NCI-H2227 treated with DMSO at 0.1 percent for 48 hours (cell line): ENCODE measurements around the gene SNX21.
"Not testable (repeated sequence)": the region's sequence is repeated elsewhere in the genome, so short reads cannot be mapped to it uniquely, and the experiment has no call there.

ENCODE experiments used
- DNase-seq: peaks from one replicate; lab custom pipeline; 2025; lab: John Stamatoyannopoulos, UW

The SNX21 gene

DNA sequence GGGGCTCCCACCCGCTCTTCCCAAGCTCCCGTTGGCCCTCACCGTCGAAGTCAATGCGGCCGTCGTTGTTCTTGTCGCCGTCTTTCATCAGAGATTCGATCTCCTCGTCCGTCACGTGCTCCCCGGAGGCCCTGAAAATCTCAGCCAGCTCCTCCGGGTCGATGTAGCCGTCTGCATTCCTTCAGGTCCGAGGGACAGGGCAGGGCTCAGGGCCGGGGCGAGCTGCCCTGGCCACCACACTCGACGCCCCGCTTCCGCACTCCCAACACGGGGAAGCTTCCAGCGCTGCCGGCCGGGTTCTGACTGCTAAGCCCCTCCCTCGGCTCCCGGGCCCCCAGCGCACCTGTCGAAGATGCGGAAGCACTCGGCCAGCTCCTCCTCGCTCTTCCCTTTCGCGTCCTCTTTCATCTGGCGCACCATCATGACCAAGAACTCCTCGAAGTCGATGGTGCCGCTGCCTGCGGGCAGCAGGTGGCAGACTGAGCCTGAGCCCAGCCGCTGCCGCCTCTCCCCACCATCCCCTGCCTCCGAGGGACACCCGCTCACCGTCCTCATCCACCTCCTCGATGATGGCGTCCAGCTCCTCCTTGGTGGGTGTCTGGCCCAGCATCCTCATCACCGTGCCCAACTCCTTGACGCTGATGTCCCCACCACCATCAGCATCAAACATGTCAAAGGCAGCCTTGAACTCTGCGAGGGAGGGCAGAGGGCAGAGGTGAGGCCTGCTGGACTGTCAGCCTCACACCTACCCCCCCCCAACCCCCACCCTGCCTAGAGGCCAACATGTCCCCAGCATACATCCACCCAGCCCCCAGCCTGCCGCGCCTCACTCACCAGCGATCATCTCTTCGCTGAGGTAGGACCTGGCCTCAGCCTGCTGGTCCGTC, 9.4 kb upstream of the SNX21 start:
- DNase-seq: no peak

DNA sequence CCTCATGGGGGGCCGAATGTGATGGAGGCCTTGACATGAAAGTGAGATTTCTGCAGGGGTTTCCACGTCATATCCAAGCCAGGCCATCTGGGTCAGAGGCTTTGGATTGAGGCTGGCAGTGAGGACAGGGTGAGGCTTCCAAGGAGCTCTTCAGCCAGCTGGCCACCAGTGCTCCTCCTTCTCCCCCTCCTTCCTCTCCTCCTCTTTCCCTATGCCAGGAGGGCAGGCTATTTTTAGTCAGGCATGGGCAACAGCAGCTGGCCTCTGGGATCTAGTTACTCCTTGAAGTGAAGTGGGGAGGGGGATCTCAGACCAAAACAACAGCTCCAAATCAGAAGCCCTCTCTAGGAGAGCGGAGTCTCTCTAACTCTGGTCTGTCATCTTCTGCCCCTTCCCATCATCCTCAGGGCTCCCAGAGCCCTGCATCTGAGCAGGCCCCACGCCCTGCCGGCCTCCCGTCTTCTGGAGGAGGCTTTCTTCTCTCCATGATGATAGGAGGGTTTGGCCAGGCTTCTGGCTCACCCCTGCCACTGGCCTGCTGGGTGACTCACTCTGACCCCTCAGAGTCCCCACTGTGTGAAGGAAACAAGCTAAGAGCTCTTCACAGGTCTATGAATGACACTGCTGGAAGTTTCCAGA, 7.1 kb upstream of the SNX21 start:
- DNase-seq: no peak

DNA sequence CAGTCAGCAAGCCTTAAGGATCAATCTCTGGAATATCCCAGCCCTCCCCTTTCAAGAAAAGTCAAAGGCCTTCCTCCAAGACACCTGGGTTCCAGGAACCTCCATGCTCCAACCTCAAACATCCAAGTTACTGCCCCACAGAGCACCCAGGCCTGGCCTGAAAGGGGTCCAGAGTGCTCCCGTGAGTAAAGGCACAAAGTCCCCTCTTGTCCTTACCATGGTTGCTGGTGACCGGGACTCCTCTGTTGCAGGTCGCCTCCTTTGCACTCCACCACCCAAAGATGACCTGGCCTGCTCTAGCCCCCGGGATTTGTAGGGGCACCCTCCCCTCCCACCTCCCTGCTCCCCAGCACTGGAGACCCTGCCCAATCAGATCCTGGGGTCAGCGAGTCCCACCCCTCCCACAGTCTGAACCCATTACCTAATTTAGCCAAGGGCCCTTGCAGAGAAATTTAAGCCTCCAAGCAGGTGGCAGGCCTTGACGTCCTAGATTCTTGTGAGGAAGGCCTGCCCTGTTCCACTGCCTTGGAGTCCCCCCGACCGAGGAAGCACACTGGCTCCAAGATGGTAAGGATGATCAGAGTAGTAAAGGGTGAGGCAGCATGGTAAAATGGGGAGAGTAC, 6.5 kb upstream of the SNX21 start, which contains the start of gene TNNC2:
Gene TNNC2 (minus strand): TSS at position 283 of the 623 bp plus-strand sequence. CDS start 64 bp downstream, at position 219.
- no peak for DNase-seq

DNA sequence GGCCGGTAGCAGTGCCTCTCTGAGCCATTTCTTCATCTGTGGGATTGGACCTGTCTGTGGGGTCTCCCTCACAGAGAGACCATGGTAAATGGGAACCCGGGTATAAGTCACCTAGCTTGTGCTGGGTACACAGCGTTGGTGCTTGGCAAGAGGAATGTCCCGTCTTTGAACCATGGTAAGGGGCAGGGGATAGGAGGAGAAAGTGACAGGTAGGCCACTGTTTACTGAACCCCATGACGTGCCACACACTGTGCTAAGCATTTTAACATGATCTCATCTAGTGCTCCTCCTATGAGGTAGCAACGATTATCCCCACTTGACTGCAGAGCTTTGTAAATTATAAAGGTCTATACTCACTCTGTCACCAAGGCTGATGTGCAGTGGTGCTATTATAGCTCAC, 5.9 kb upstream of the SNX21 start:
- DNase-seq: no peak

DNA sequence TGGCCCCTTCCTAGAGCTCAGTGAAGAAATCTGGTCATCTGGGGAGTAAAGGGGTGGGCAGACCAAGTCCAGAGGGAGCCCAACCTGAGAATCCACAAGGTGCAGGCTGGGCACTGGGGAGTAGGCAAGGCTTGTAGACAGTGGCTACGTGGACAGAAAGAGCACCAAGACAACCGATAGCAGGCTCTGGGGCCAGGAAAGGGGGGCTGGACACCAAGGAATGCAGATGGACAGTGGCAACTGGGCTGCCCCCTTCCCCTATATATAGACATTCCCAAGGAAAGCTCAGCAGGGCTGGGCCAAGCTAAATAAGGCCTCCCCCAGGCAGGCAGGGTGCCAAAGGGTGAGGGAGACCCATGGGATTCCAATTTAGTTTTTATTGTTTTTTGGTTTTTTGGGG, 5.0 kb upstream of the SNX21 start:
- DNase-seq: no peak

DNA sequence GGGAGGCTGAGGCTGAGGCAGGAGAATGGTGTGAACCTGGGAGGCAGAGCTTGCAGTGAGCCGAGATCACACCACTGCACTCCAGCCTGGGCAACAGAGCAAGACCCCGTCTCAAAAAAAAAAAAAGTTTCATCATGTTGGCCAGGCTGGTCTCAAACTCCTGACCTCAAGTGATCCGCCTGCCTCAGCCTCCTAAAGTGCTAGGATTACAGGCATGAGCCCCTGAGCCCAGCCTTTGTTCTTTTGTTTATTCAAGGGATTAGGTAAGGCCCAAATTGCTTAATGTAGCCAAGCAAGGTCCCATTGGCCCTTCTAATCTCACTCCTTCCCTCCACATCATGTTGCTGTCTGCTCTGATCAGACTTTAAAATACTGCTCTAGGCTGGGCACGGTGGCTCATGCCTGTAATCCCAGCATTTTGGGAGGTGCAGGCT, 3.9 kb upstream of the SNX21 start:
- not testable (repeated sequence) for DNase-seq

DNA sequence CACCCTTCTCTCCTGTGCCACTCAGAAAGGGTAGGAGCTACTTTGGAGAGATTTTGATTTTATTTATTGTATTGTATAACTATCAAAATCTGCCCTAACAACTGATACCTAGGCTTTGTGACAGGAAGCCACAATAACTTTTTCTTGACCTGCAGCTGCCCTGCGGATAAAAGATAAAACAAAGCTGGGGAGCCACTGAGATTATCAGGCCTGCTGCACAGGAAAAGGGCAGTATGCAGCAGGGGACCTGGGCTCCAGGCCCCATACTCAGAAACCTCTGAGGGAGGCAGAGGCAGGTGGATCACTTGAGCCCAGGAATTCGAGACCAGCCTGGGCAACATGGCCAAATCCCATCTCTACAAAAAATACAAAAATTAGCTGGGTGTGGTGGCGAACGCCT, 980 bp upstream of the SNX21 start:
- DNase-seq: no peak

DNA sequence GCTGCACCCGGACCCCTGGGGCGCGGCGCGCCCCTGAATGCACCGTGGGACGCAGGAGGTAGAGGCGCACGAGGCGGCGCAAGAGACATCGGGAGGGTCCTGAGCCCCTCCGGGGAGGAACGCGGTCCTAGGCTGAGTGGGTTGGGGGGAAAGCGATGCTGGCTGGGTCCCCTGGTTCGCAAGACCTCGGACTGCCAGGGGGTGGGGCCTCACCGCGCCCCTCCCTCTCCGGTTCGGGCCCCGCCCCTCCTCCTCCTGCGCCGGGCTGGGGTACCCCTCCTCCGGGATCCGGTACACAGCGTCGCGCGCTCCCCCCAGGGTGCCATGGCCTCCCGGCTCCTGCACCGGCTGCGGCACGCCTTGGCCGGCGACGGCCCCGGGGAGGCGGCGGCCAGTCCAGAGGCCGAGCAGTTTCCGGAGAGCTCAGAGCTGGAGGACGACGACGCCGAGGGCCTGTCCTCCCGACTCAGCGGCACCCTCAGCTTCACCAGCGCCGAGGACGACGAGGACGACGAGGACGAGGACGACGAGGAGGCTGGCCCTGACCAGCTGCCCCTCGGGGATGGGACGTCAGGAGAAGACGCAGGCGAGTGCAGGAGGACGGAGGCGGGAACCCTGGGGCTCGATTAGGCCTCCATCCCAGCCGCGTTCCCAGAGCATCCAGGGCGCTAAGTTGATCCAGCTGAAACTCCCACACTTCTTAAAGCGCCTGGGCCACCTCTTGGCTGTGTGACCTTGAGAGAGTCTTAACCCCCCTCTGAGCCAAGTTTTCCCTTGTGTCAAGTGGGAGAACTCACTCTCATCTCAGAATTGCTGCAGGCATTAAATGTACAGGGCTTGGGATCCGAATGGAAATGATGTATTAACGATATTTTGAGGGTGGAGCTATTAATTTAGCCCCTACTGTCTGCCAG, 541 bp downstream of the SNX21 start:
- peak; percentile 57 for DNase-seq

DNA sequence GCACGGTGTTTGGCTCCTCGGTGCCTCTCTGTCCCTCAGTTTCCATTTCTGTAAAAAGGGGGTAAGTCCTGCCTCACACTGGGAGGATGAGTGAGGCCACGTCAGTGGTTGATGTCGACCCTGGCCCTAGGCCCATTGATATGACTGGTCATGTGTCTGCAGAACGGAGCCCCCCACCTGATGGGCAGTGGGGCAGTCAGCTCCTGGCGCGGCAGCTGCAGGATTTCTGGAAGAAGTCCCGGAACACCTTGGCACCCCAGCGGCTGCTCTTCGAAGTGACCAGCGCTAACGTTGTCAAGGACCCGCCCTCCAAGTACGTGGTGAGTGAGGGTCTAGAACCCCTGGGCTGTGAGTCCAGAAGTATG, 1.2 kb downstream of the SNX21 start:
- DNase-seq: no peak

DNA sequence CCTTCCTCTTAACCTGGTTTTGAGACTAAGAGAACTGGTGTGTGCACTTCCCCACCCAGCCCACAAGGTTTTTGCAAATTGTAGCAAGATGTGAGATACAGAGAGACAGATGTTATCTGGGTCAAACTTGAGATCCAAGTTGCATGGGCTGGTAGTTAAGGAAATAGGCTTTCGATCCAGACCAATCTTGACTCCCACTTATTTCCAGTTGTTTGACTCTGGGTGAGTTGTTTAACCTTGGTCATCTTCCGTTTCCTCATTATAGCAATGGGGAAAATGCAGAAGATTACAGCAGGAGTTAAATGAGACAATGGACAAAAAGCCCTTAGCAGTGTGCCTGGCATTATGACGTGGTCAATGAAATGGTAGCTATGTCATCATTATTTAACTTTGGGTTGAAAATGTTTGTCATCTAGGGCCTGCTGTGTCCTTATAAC, 1.7 kb downstream of the SNX21 start:
- DNase-seq: no peak

DNA sequence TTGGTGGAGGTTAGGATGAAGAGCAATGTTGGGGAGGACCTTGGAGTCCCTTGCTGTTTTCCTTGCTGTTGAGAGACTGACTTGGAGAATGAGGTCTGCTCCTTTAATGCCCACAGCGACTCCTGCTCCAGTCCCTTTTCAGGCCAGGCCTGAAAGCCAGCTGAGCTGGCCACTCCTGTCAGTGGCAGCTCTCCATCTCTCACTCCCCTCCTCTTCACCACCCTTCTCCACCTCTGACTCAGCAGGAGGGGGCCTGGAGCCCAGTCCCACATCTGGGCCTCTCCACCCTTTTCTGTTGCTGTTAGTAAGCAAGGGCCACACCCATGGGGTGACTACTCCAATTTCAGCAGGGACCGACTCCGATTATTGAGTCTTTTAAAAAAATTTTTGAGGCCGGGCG, 2.2 kb downstream of the SNX21 start:
- no peak for DNase-seq

DNA sequence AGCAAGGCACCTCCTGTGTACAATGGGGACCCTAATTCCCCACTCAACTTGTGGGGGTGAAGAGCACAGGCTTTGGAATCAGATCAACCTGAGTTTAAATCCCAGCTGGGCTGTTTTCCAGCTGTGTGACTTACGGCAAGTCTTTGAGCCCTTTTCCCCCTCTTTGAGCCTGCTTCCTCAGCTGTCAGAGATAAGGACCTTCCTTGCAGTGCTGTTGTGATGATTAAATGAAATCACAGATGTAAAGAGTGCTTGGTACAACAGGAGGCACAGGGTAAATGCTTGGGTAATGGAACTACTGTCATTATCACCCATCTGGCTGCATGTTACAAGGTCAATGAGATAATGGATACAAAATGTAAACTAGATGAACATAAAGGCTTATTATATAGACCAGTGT, 3.2 kb downstream of the SNX21 start:
- DNase-seq: peak; percentile 39

DNA sequence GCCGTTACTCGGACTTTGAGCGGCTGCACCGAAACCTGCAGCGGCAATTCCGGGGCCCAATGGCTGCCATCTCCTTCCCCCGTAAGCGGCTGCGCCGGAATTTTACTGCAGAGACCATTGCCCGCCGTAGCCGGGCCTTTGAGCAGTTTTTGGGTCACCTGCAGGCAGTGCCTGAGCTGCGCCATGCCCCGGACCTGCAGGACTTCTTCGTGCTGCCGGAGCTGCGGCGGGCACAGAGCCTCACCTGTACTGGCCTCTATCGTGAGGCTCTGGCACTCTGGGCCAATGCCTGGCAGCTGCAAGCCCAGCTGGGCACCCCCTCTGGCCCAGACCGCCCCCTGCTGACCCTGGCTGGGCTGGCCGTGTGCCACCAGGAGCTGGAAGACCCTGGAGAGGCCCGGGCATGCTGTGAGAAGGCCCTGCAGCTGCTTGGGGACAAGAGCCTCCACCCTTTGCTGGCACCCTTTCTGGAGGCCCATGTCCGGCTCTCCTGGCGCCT, 7.2 kb downstream of the SNX21 start:
- DNase-seq: no peak

DNA sequence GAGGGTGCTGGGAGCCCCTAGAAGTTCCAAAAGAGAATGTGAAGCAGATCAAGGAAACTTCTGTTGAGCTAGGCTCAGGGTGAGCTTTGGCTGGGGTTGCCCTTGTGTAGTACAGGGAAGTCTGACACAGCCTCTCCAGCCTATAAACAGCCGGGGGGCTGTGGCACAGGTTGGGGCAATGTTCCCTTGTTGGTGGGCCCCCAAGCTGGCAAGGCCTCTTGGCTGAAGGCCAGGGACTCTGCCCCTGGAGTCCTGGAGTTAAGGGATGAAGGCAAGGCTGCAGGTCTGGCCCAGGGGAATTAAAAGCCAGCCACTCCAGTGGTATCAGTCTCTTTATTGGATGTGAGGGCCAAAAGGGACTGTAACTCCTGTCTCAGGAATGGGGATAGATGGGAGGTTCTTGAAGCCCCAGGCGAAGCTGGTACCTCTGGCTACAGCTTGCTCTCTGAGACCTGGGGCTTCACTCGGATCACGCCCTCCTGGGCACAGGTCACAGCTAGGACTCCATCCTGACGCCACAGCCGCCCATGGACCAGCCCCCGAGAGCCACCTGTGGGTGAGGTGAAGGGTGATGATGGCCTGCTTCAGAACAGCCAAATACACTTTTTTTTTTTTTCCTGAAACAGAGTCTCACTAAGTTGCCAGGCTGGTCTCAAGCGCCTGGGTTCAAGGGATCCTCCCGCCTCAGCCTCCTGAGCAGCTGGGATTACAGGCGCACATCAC, 8.0 kb downstream of the SNX21 start:
- no peak for DNase-seq

DNA sequence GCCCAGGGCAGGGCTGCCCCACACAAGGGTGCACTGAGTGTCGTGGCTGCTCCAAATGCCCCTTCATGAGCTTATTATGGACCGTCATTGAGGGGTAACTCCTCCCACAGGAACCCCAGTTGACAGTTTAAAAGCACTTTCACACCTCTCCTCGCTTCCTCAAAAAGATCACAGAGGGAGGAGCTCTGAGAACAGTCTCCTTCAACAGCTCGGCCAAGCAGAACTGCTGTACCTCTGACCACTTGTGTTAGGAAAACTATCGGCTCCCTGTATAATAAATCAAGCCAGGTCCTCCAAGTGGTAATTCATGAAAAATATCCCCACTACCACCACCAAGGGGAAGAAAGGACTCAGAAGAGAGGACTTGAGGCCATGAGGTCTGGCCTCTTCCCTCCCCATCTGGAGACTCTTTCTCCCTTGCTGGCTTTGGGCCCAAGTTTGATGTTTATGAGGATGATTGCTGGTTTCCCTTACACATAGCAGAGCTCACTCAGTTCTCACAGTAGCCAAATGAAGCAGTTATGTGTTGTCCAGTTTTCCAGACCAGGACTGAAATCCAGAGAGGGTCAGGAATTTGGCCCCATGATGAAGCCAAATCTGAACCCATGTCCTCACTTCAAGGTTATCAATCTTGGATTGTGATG, 8.7 kb downstream of the SNX21 start:
- no peak for DNase-seq

DNA sequence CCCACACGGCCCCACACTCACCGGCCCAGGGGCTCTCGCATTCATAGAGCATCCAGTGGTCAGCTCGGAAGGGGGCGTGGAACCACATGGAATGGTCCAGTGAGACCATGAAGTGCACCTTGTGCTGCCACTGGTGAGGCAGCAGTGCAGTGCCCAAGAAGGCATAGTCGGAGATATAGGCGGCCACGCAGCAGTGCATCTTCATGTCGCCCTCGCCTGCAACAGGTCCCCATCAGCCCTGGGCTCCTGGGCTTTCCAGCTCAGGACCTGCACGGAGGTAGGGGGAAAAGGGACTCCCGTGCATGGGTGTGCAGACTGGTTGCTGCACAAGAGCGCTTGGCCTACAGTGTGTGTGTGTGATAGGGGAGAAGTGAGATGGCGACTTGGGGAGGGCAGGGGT, 9.9 kb downstream of the SNX21 start:
- DNase-seq: no peak

DNA sequence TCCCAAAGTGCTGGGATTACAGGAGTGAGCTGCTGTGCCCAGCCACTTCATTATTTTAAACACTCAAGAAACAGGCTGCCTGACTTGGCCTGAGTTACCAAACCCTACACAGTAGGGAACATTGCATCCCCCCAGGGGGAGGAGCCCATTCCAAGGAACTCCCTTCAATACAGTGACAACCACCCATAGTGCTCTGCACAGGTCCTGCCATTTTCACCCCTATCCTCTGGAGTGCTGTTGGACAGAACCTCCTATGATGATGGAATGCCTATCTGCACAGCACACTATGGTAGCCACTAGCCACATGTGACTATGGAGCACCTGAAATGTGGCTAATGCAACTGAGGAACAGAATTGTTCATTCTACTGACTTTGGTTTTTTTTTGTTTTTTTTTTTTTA, 11.9 kb downstream of the SNX21 start:
- no peak for DNase-seq

DNA sequence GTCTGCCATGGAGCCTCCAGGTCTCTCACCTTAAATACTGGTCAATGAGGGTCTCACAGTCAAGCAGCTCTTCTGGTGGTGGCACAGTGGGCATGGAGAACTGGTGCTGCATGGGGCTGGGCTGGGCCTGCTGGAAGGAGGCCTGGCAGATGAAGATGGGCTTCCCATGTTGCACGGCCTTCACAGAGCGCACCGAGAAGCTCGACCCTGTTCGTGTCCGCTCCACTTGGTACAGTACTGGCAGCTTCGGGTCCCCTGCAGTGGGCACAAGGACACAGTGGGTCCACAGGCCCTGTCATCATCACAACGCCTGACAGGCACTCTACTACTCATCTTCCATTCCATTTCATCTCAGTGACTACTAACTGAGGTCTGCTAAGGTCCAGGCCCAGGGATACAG, 14.8 kb downstream of the SNX21 start:
- DNase-seq: no peak

DNA sequence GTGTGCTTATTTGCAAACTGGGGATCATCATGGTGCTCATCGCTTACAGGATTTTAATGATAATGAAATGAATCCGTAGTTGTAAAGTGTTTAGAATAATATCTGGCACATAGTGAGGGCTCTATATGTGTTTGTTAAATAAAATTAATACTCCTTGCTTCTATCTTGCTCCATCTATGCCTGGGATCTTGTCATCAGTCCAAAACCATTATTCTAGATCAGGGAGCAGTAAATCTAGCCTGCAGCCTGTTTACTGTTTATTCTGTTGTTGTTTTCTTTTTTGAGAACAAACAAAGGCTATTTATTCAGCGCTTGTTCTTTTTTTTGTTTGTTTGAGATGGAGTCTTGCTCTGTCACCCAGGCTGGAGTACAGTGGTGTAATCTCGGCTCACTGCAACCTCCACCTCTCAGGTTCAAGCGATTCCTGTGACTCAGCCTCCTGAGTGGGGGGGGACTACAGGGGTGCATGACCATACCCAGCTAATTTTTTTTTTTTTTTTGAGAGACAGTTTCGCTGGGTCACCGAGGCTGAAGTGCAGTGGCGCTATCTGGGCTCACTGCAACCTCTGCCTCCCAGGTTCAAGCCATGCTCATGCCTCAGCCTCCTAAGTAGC, 15.5 kb downstream of the SNX21 start:
- DNase-seq: no peak

DNA sequence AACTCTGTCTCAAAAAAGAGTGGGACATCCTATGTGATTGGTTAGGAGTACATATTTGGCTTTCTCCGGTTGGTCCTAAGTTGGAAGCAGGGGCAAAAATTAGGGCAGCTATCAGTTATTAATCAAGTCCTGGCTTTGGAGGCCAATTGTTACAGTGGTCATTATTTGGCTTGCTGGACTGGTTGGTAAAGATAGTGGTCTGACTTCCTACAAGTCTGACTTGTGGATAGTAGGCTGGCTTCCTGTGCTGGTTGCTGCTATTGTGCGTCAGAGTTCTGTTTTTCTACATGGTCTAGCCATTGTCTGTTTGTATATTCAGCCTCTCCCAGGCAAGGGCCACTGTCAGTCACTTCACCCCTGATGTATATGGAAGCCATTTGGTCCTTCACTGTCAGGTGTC, 16.6 kb downstream of the SNX21 start:
- no peak for DNase-seq
